ENCODE data around the gene GYPC.

The GYPC gene

GRCh38 chr2:126736133-126736874, 80.3 kb downstream of the GYPC start:
- DNase-seq, result no peak

GRCh38 chr2:126739141-126739540, 83.2 kb downstream of the GYPC start:
- no peak for DNase-seq

GRCh38 chr2:126744640-126745039, 88.7 kb downstream of the GYPC start:
- no peak for DNase-seq
